H1 (cell line): Measurements from ENCODE around the gene GBF1. TPM values are rescaled to one million over a fixed set of nuclear protein-coding genes. Genes with fewer than 3 reads are reported as not detected.

ENCODE experiments used
- BACH1 ChIP-seq: IDR thresholded peaks from 2 replicates; pipeline ENCODE4 v1.6.1; 2012; ENCODE audit warnings: low read length, improper control_type of control experiment
- CBX5 ChIP-seq: fragments of 300-800, 300-1000 bp; sonication (generic); IDR thresholded peaks from 2 replicates; pipeline ENCODE4 v1.7.1; 2016; ENCODE audit warnings: antibody characterized with exemption, low read length, low read depth
- EZH2 ChIP-seq: fragments of 200-600 bp; sonication (generic); IDR thresholded peaks from 2 replicates; pipeline ENCODE4 v1.7.1; 2012; ENCODE audit warnings: low read depth, mild to moderate bottlenecking, moderate library complexity, low read length, inconsistent platforms; ENCODE audit not compliant: severe bottlenecking
- KDM4A ChIP-seq: IDR thresholded peaks from one replicate; pipeline ENCODE4 v1.7.1; 2012; ENCODE audit warnings: low read depth, mild to moderate bottlenecking, moderate library complexity, low read length, inconsistent platforms; ENCODE audit not compliant: severe bottlenecking
- RFX5 ChIP-seq: IDR thresholded peaks from 2 replicates; pipeline ENCODE4 v1.6.1; 2011; ENCODE audit warnings: low read depth, low read length, improper control_type of control experiment, borderline replicate concordance
- SP2 ChIP-seq: IDR thresholded peaks from 2 replicates; pipeline ENCODE4 v1.6.1; 2012; ENCODE audit warnings: mild to moderate bottlenecking, low read length, inconsistent platforms
- ZNF274 ChIP-seq: IDR thresholded peaks from 2 replicates; pipeline ENCODE4 v1.7.0; 2012; ENCODE audit warnings: low read length, borderline replicate concordance; ENCODE audit errors: extremely low read depth
- polyA plus RNA-seq, 7 experiments: library from polyadenylated mRNA; depleted of rRNA in 3 of 7; stranded (reverse) in 5 of 7; unstranded in 2 of 7; fragments of >200 nt in 5 of 7; fragments of 200-250 nt in 2 of 7; gene quantifications; 1 replicate in 5 of 7; 2 replicates in 1 of 7; 4 replicates in 1 of 7; pipeline versions ENCODE4 v1.2.1 to v1.2.3, GENCODE V29; 2011 to 2013; ENCODE audit warnings: missing spikeins in 2 of 7, mixed read lengths in 2 of 7
- total RNA-seq: library from RNA; stranded (reverse); fragmentation: NEBNext Ultra II Directional; extraction: Animal tissue kit (Norgen Biotek cat#: 25700); gene quantifications from 2 replicates; pipeline ENCODE4 v1.2.1, GENCODE V29; 2021
- TF ChIP-seq, protein P1 (sequence below): IDR thresholded peaks from 2 replicates; pipeline ENCODE4 v1.6.1; 2011; ENCODE audit warnings: low read length, improper control_type of control experiment
- TF ChIP-seq, protein P2 (sequence below): fragments of 300-600 bp; sonication (generic); IDR thresholded peaks from 2 replicates; pipeline ENCODE4 v1.7.1; 2012; ENCODE audit warnings: low read length, moderate library complexity, mild to moderate bottlenecking, inconsistent platforms; ENCODE audit not compliant: insufficient replicate concordance

Gene GBF1
- total and polyA plus RNA-seq, 2 of the 8 experiments (the other 6 are each of a cell fraction or from before 2014, with no cell fraction given): 11.0 to 25.5 TPM

DNA sequence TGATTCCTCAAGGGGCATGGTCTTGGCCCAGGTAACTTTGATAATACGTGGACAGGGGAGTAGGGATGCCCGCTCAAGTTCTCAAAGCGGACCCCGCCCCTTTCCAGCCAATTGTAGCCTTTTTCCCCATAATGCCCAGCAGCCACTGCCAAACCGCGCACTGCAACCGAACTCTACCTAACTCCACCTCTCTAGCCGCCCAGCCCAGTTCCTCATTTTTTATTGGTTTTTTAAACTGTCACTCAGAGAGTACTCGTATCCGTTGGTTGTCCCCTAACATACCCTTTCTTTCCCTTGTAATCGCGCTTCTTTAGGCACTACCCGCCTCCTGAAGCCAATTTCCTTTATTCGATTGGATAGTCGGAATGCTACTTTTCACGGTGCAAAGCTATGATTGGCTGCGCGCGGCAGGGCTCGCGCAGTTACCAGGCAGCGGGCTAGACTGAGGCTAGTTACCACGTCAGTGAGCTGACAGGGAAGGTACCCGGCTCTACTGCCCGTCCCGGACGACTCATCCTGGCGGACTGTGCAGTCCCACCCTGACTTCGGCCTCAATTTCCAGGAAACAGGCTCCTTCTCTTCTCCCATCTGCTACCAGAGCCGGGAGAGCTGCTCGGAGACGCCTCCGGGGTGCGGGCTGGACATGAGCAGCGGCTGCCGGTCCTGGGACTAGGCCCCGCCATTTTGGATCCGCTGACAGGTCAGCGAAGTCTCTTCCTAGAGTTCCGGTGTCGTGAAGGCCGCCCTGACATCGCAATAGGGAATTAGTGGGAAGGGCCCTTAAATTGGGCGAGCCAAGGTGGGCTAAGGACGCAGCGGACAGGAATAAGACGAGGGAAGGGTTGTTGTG lies at the start of gene GBF1 (continued):
- TF ChIP-seq, protein P1, sequence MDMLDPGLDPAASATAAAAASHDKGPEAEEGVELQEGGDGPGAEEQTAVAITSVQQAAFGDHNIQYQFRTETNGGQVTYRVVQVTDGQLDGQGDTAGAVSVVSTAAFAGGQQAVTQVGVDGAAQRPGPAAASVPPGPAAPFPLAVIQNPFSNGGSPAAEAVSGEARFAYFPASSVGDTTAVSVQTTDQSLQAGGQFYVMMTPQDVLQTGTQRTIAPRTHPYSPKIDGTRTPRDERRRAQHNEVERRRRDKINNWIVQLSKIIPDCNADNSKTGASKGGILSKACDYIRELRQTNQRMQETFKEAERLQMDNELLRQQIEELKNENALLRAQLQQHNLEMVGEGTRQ: no peak
- TF ChIP-seq CBX5 (no peak), EZH2 (no peak), ZNF274 (no peak), SP2 (peak; percentile 85), BACH1 (no peak), KDM4A (peak; percentile 94), RFX5 (peak; percentile 71)
- TF ChIP-seq, protein P2, sequence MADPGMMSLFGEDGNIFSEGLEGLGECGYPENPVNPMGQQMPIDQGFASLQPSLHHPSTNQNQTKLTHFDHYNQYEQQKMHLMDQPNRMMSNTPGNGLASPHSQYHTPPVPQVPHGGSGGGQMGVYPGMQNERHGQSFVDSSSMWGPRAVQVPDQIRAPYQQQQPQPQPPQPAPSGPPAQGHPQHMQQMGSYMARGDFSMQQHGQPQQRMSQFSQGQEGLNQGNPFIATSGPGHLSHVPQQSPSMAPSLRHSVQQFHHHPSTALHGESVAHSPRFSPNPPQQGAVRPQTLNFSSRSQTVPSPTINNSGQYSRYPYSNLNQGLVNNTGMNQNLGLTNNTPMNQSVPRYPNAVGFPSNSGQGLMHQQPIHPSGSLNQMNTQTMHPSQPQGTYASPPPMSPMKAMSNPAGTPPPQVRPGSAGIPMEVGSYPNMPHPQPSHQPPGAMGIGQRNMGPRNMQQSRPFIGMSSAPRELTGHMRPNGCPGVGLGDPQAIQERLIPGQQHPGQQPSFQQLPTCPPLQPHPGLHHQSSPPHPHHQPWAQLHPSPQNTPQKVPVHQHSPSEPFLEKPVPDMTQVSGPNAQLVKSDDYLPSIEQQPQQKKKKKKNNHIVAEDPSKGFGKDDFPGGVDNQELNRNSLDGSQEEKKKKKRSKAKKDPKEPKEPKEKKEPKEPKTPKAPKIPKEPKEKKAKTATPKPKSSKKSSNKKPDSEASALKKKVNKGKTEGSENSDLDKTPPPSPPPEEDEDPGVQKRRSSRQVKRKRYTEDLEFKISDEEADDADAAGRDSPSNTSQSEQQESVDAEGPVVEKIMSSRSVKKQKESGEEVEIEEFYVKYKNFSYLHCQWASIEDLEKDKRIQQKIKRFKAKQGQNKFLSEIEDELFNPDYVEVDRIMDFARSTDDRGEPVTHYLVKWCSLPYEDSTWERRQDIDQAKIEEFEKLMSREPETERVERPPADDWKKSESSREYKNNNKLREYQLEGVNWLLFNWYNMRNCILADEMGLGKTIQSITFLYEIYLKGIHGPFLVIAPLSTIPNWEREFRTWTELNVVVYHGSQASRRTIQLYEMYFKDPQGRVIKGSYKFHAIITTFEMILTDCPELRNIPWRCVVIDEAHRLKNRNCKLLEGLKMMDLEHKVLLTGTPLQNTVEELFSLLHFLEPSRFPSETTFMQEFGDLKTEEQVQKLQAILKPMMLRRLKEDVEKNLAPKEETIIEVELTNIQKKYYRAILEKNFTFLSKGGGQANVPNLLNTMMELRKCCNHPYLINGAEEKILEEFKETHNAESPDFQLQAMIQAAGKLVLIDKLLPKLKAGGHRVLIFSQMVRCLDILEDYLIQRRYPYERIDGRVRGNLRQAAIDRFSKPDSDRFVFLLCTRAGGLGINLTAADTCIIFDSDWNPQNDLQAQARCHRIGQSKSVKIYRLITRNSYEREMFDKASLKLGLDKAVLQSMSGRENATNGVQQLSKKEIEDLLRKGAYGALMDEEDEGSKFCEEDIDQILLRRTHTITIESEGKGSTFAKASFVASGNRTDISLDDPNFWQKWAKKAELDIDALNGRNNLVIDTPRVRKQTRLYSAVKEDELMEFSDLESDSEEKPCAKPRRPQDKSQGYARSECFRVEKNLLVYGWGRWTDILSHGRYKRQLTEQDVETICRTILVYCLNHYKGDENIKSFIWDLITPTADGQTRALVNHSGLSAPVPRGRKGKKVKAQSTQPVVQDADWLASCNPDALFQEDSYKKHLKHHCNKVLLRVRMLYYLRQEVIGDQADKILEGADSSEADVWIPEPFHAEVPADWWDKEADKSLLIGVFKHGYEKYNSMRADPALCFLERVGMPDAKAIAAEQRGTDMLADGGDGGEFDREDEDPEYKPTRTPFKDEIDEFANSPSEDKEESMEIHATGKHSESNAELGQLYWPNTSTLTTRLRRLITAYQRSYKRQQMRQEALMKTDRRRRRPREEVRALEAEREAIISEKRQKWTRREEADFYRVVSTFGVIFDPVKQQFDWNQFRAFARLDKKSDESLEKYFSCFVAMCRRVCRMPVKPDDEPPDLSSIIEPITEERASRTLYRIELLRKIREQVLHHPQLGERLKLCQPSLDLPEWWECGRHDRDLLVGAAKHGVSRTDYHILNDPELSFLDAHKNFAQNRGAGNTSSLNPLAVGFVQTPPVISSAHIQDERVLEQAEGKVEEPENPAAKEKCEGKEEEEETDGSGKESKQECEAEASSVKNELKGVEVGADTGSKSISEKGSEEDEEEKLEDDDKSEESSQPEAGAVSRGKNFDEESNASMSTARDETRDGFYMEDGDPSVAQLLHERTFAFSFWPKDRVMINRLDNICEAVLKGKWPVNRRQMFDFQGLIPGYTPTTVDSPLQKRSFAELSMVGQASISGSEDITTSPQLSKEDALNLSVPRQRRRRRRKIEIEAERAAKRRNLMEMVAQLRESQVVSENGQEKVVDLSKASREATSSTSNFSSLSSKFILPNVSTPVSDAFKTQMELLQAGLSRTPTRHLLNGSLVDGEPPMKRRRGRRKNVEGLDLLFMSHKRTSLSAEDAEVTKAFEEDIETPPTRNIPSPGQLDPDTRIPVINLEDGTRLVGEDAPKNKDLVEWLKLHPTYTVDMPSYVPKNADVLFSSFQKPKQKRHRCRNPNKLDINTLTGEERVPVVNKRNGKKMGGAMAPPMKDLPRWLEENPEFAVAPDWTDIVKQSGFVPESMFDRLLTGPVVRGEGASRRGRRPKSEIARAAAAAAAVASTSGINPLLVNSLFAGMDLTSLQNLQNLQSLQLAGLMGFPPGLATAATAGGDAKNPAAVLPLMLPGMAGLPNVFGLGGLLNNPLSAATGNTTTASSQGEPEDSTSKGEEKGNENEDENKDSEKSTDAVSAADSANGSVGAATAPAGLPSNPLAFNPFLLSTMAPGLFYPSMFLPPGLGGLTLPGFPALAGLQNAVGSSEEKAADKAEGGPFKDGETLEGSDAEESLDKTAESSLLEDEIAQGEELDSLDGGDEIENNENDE: no peak
